ENCODE measurements around the gene ACACA. TPM values are rescaled to one million over a fixed set of nuclear protein-coding genes. Genes with fewer than 3 reads are reported as not detected.

Gene ACACA
- total RNA-seq, 1 donor = 89.4 TPM

DNA sequence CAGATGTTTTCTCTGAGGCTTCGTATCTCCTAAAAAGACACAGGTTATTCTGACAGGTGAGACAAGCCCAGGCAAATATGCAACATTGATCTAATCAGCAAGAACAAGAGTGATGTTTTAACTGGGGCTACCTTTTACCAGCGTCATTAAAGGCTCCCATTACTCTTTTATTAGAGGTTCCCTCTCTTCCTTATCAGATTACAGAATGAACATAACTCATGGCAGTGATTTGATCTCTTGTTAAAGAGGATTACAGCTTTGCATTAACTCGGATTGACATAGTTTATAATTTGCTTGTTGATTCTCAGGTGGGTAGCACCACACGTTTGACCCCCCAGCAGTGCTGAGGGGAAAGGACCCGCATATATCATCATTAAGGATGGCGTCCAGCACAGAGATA lies 367.4 kb downstream of the ACACA start:
- TF ChIP-seq, protein P1, sequence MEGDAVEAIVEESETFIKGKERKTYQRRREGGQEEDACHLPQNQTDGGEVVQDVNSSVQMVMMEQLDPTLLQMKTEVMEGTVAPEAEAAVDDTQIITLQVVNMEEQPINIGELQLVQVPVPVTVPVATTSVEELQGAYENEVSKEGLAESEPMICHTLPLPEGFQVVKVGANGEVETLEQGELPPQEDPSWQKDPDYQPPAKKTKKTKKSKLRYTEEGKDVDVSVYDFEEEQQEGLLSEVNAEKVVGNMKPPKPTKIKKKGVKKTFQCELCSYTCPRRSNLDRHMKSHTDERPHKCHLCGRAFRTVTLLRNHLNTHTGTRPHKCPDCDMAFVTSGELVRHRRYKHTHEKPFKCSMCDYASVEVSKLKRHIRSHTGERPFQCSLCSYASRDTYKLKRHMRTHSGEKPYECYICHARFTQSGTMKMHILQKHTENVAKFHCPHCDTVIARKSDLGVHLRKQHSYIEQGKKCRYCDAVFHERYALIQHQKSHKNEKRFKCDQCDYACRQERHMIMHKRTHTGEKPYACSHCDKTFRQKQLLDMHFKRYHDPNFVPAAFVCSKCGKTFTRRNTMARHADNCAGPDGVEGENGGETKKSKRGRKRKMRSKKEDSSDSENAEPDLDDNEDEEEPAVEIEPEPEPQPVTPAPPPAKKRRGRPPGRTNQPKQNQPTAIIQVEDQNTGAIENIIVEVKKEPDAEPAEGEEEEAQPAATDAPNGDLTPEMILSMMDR (IDR thresholded peaks at IDR 0.05; ENCODE audit: insufficient read depth, low read depth, low read length) = no peak
- DNase-seq (ENCODE audit: low read depth) = no peak
- no peak overlapping the region for H3K4me3 ChIP-seq (ENCODE audit: low read depth, low read length)

DNA sequence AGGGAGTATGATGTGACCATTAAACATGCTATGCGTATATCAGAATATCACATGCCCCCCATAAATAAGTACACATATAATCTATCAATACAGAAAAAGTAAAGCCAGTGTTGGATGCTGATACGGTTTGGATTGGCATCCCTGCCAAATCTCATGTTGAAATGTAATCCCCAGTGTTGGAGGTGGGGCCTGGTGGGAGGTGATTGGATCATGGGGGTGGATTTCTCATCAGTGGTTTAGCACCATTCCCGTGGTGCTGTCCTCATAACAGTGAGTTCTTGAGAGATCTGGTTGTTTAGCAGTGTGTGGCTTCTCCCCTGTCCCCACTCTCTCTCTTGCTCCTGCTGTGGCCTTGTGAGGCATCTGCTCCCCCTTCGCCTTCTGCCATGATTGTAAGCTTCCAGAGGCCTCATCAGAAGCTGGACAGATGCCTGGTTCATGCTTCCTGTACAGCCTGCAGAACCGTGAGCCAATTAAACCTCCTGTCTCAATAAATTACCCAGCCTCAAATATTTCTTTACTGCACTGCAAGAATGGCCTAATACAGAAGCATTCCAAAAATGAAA lies 369.0 kb downstream of the ACACA start:
- TF ChIP-seq, protein P1 (IDR thresholded peaks at IDR 0.05; ENCODE audit: insufficient read depth, low read depth, low read length) = no peak
- peak; percentile 29 for DNase-seq (ENCODE audit: low read depth)
- H3K4me3 ChIP-seq (ENCODE audit: low read depth, low read length) = no peak overlapping the region

Other genes starting within 250 kb of the ACACA start
- not detected in 2 replicates for gene C17orf78, start 30.9 kb downstream of the ACACA start, total RNA-seq
- 15.5 and 16.1 TPM in 2 replicates for gene TADA2A, start 50 bp upstream of the ACACA start, total RNA-seq
- gene DUSP14, start 83.1 kb upstream of the ACACA start, total RNA-seq = 65.7 and 91.5 TPM in 2 replicates
- gene SYNRG, start 202.6 kb upstream of the ACACA start, total RNA-seq = 16.1 and 22.5 TPM in 2 replicates
- gene DDX52, start 236.6 kb upstream of the ACACA start, total RNA-seq = 24.5 and 40.2 TPM in 2 replicates

All from fibroblast of villous mesenchyme (primary cell).